ENCODE measurements around the gene TRANK1.

The TRANK1 gene

GRCh38 chr3:36944641-36945270 is at the start of gene TRANK1:
Gene TRANK1 (minus strand): TSS chr3:36945054. CDS start chr3:36944809, 245 bp downstream.
- TF ChIP-seq, protein P1, sequence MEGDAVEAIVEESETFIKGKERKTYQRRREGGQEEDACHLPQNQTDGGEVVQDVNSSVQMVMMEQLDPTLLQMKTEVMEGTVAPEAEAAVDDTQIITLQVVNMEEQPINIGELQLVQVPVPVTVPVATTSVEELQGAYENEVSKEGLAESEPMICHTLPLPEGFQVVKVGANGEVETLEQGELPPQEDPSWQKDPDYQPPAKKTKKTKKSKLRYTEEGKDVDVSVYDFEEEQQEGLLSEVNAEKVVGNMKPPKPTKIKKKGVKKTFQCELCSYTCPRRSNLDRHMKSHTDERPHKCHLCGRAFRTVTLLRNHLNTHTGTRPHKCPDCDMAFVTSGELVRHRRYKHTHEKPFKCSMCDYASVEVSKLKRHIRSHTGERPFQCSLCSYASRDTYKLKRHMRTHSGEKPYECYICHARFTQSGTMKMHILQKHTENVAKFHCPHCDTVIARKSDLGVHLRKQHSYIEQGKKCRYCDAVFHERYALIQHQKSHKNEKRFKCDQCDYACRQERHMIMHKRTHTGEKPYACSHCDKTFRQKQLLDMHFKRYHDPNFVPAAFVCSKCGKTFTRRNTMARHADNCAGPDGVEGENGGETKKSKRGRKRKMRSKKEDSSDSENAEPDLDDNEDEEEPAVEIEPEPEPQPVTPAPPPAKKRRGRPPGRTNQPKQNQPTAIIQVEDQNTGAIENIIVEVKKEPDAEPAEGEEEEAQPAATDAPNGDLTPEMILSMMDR (IDR thresholded peaks at IDR 0.05; ENCODE audit: low read depth, low read length, missing control alignments), result no peak
- DNase-seq (ENCODE audit: extremely low read depth, low read depth), result no peak
- peak within 1 kb of the TSS; percentile 59 for H3K4me3 ChIP-seq (replicated peaks; ENCODE audit: low read depth, low read length)

GRCh38 chr3:36993326-36994283 is 48.8 kb upstream of the TRANK1 start, which contains the start of gene MLH1:
Gene MLH1 (plus strand): TSS chr3:36993518. CDS start chr3:36993548, 30 bp downstream.
- peak within 1 kb of the TSS; percentile 85 for H3K4me3 ChIP-seq (replicated peaks; ENCODE audit: low read depth, low read length)
- TF ChIP-seq, protein P1 (IDR thresholded peaks at IDR 0.05; ENCODE audit: low read depth, low read length, missing control alignments), result no peak
- DNase-seq (ENCODE audit: extremely low read depth, low read depth), result peak; percentile 100

GRCh38 chr3:36992806-36993325 is 48.0 kb upstream of the TRANK1 start, which contains the start of gene EPM2AIP1:
Gene EPM2AIP1 (minus strand): TSS chr3:36993131. CDS start chr3:36993077, 54 bp downstream.
- peak within 1 kb of the TSS; percentile 85 for H3K4me3 ChIP-seq (replicated peaks; ENCODE audit: low read depth, low read length)
- TF ChIP-seq, protein P1 (IDR thresholded peaks at IDR 0.05; ENCODE audit: low read depth, low read length, missing control alignments), result peak; percentile 8
- no peak for DNase-seq (ENCODE audit: extremely low read depth, low read depth)

DNA sequence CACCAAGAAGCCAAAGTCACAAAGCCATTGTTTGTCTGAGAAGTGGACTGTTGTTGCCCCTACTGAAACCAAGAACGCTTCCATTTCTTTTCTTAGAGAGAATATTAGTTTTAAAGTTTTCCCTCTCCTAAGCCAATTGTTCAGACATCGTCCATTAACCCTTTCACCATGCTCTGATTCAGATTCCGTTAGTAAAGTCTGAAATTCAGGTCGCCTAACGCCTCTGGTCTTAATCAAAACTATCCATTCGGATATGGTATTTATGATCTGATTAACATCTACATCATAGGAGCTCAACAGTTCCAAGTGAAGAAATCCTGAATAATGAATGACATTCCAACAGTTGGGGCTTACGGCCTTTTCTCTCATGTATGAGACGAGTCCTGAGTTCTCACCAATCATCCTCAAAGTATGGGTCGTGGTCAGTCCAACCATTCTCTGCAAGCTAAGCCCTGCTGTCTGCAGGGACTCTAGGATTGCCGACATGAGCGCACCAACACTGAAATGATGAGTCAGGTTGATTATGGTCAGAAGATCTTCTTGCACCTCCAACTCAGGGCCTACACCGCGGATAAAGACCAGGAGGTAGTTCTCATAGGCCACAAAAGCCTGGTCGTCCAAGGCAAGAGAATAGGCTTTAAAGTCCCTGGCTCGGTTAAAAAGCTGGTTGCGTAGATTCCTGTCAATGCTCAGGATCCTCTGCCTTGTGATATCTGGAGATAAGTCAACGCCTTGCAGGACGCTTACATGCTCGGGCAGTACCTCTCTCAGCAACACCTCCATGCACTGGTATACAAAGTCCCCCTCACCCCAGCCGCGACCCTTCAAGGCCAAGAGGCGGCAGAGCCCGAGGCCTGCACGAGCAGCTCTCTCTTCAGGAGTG is 47.3 kb upstream of the TRANK1 start:
- DNase-seq (ENCODE audit: extremely low read depth, low read depth), result peak; percentile 2
- TF ChIP-seq, protein P1 (IDR thresholded peaks at IDR 0.05; ENCODE audit: low read depth, low read length, missing control alignments), result no peak

GRCh38 chr3:36991147-36991546 is 46.3 kb upstream of the TRANK1 start:
- TF ChIP-seq, protein P1 (IDR thresholded peaks at IDR 0.05; ENCODE audit: low read depth, low read length, missing control alignments), result no peak
- H3K4me3 ChIP-seq (replicated peaks; ENCODE audit: low read depth, low read length), result peak overlapping the region; percentile 85
- DNase-seq (ENCODE audit: extremely low read depth, low read depth), result no peak

More for the DNA sequence above, 47.3 kb upstream of the TRANK1 start:
- H3K4me3 ChIP-seq (replicated peaks; ENCODE audit: low read depth, low read length), result peak overlapping the region; percentile 85

DNA sequence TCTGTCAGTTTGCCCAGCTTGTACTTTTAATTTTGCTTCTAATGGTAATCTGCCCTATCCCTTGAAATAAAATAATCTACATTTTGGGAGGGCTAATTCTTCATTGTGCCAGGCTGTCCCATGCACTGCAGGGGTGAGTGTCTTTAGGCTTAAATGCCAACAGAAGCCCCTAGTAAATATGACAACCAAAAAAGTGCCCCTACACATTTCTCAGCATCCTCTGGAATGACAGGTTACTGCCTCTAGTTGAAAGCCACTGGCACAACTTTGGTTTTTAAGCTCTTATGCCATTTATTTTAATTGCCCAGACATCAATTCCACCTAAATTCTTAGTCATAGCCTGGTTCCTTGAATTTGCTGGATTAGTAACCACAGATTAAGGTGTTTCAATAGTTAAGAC is 44.7 kb upstream of the TRANK1 start:
- TF ChIP-seq, protein P1 (IDR thresholded peaks at IDR 0.05; ENCODE audit: low read depth, low read length, missing control alignments), result no peak
- peak overlapping the region; percentile 85 for H3K4me3 ChIP-seq (replicated peaks; ENCODE audit: low read depth, low read length)
- no peak for DNase-seq (ENCODE audit: extremely low read depth, low read depth)

Data from HFF-Myc (cell line).